Measurements from ENCODE around the gene LRRC3.
"Not testable (repeated sequence)": the region's sequence is repeated elsewhere in the genome, so short reads cannot be mapped to it uniquely, and the experiment has no call there.

The LRRC3 gene

GRCh38 chr21:44454747-44455523, at the start of gene LRRC3:
TSS of gene LRRC3 (plus strand) at chr21:44455510. CDS start at chr21:44456645, 1,135 bp downstream.
- peak; percentile 92 for DNase-seq

- DNase-seq, result no peak
These were observed 49.1 kb upstream of the LRRC3 start for GRCh38 chr21:44405948-44406872.

- DNase-seq, result no peak
These were observed 48.4 kb upstream of the LRRC3 start for GRCh38 chr21:44406953-44407352.

GRCh38 chr21:44407493-44407892, 47.8 kb upstream of the LRRC3 start:
- DNase-seq, result no peak

GRCh38 chr21:44408226-44408625, 47.1 kb upstream of the LRRC3 start:
- no peak for DNase-seq

- no peak for DNase-seq
These were observed 41.6 kb upstream of the LRRC3 start for GRCh38 chr21:44413566-44414290.

- DNase-seq, result no peak
These were observed 40.8 kb upstream of the LRRC3 start for GRCh38 chr21:44414291-44415072.

GRCh38 chr21:44415073-44416025, 40.0 kb upstream of the LRRC3 start:
- DNase-seq, result no peak

GRCh38 chr21:44416193-44416592, 39.1 kb upstream of the LRRC3 start:
- no peak for DNase-seq

GRCh38 chr21:44417621-44418107, 37.6 kb upstream of the LRRC3 start:
- not testable (repeated sequence) for DNase-seq

- DNase-seq, result no peak
These were observed 37.0 kb upstream of the LRRC3 start for GRCh38 chr21:44418108-44418875.

- no peak for DNase-seq
These were observed 36.5 kb upstream of the LRRC3 start for GRCh38 chr21:44418876-44419230.

- no peak for DNase-seq
These were observed 35.6 kb upstream of the LRRC3 start for GRCh38 chr21:44419679-44420078.

GRCh38 chr21:44420416-44421205, 34.7 kb upstream of the LRRC3 start:
- no peak for DNase-seq

GRCh38 chr21:44421901-44422840, 33.1 kb upstream of the LRRC3 start:
- no peak for DNase-seq

GRCh38 chr21:44423312-44423821, 31.9 kb upstream of the LRRC3 start:
- DNase-seq, result no peak

- no peak for DNase-seq
These were observed 31.2 kb upstream of the LRRC3 start for GRCh38 chr21:44423941-44424607.
